ENCODE results near the gene CD209.

CD209 gene

DNA sequence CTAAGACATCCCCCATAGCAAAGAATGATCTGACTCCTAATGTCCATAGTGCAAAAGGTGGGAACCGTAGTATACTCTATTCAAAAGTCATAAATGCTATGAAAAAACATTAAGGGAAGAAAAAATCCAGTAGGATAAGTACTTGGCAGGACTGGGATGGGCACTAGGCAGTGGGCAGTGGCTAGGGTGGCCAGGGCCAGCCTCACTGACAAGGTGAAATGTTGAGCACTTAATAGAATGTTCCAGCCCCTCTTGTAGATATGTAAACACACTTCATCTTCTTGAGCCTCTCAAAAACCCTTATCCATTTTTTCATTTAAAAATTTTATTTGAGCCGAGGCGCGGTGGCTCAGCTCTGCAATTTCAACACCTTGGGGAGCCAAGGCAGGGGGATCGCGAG is 14.0 kb downstream of the CD209 start:
- no peak for TF ChIP-seq CTCF (IDR thresholded peaks at IDR 0.05; ENCODE audit: low read length, missing control alignments)
- no peak for DNase-seq (ENCODE audit: low read depth)
- H3K4me3 ChIP-seq (replicated peaks; ENCODE audit: low read depth, low read length): no peak overlapping the region

DNA sequence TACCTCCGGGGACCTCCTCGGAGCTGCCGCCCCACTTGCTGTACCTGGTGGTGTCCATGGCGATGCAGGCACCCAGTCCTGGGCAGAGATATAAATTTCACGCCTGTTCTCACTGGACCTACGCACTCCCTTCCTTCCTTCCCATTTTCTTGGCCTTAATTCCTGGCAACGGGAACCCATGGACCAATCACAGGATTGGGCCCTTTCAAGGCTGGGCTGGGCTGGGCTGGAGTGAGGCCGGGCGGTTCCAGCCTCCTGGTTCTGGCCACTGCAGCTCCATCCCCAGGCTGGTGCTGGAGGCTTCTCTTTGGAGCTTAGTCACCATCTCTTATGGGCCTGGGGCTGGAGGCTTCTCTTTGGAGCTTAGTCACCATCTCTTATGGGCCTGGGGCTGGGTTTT is 15.3 kb downstream of the CD209 start, which contains the start of gene CLEC4G:
CLEC4G (minus strand) TSS at position 66 of the 400 bp plus-strand sequence; CDS start at position 58, 8 bp downstream.
- TF ChIP-seq CTCF (IDR thresholded peaks at IDR 0.05; ENCODE audit: low read length, missing control alignments): no peak
- no peak for DNase-seq (ENCODE audit: low read depth)
- no peak within 1 kb of the TSS for H3K4me3 ChIP-seq (replicated peaks; ENCODE audit: low read depth, low read length)

DNA sequence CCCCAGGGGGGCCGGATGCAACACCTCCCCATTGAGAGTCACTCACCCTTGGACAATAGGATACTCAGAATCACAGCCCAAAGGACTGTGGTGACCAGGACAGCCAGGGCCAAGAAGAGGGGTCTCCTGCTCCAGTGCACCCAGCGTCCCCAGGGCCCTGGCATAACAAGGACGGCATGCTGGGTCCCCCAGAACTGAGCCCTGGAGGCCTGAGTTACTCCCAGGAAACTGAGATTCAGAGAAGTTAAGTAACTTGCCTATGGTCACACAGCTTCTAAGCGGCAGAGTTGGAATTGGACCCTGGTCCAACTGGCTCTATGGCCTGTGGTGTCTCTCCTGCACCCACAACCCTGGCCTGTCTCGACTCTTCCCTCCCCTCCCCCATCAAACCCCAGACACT is 15.7 kb downstream of the CD209 start:
- H3K4me3 ChIP-seq (replicated peaks; ENCODE audit: low read depth, low read length): no peak overlapping the region
- DNase-seq (ENCODE audit: low read depth): no peak
- no peak for TF ChIP-seq CTCF (IDR thresholded peaks at IDR 0.05; ENCODE audit: low read length, missing control alignments)

DNA sequence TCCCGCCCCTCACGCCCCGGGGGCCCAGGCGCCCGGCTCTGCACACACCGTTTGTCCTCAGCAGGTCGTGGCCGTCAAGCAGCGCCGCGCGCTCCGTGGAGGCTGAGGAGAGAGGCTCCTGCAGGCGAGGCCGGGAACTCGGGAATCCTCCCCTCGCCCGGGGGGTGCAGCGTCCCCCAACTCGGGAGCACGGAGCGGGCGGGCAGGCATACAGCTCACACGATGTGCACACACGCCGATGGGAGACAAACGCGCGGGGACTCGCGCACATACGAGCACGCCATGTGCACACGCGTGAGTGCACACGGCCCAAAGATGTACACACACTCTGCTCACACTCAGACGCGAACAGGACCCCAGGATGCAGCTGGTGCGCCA is 16.1 kb downstream of the CD209 start:
- TF ChIP-seq CTCF (IDR thresholded peaks at IDR 0.05; ENCODE audit: low read length, missing control alignments): no peak
- no peak for DNase-seq (ENCODE audit: low read depth)
- no peak overlapping the region for H3K4me3 ChIP-seq (replicated peaks; ENCODE audit: low read depth, low read length)

GRCh38 chr19:7730286-7731217 is 16.8 kb downstream of the CD209 start:
- TF ChIP-seq CTCF (IDR thresholded peaks at IDR 0.05; ENCODE audit: low read length, missing control alignments): no peak
- DNase-seq (ENCODE audit: low read depth): no peak
- H3K4me3 ChIP-seq (replicated peaks; ENCODE audit: low read depth, low read length): no peak overlapping the region

GRCh38 chr19:7729831-7730285 is 17.5 kb downstream of the CD209 start:
- no peak overlapping the region for H3K4me3 ChIP-seq (replicated peaks; ENCODE audit: low read depth, low read length)
- no peak for TF ChIP-seq CTCF (IDR thresholded peaks at IDR 0.05; ENCODE audit: low read length, missing control alignments)
- no peak for DNase-seq (ENCODE audit: low read depth)

Data from fibroblast of pulmonary artery (primary cell).